ENCODE measurements around the gene MLH3. TPM values are rescaled to one million over a fixed set of nuclear protein-coding genes. Genes with fewer than 3 reads are reported as not detected.

MLH3 gene
- total RNA-seq, 8 experiments from 2014 or later = 12.2 to 37.4 (median 21.3) TPM

- no peak for ATAC-seq (replicated peaks in 6 of 8)
- H3K4me1 ChIP-seq (replicated peaks in 1 of 2) = no peaks in the 10 kb centered on the region
- WGBS, 10 experiments = 83 to 100% (median 88%) methylated on average over 1 of the region's 1 CpG; no CpG with 5 or more reads in 6 of the 10 experiments
These were observed 62.3 kb downstream of the MLH3 start for GRCh38 chr14:74988993-74989392.

GRCh38 chr14:74988131-74988530 lies 63.1 kb downstream of the MLH3 start:
- ATAC-seq (replicated peaks in 6 of 8) = peak in 1 of 8 experiments; percentile 84
- WGBS, 10 experiments = 71 to 100% (median 92%) methylated on average over 1 to 4 of the region's 4 CpGs; no CpG with 5 or more reads in 5 of the 10 experiments
- Histone ChIP-seq H3K4me1 (replicated peaks in 1 of 2) (no peaks in the 10 kb centered on the region), H3K27ac (no peak overlapping the region), H3K4me3 (no peak overlapping the region)
- in situ Hi-C loops (cut with MboI; ENCODE audit: low pct_unique_long_range_greater_than_20kb in 2 of 9, low sequenced_read_pairs in 9 of 9, unreplicated experiment in 9 of 9) = no loop called here

More at GRCh38 chr14:74988993-74989392, 62.3 kb downstream of the MLH3 start:
- in situ Hi-C loops (cut with MboI; ENCODE audit: low pct_unique_long_range_greater_than_20kb in 2 of 9, low sequenced_read_pairs in 9 of 9, unreplicated experiment in 9 of 9) = no loop called here
- no peak overlapping the region for H3K27ac ChIP-seq
- no peak overlapping the region for H3K4me3 ChIP-seq

- ATAC-seq (replicated peaks in 6 of 8) = no peak
- H3K4me1 ChIP-seq (replicated peaks in 1 of 2) = peaks cover 3 to 4% of the 10 kb centered on the region in 2 donors
- WGBS, 10 experiments = 20 to 100% (median 89%) methylated on average over 1 to 6 of the region's 6 CpGs; no CpG with 5 or more reads in 3 of the 10 experiments
- no peak overlapping the region for H3K4me3 ChIP-seq
- in situ Hi-C loops (cut with MboI; ENCODE audit: low pct_unique_long_range_greater_than_20kb in 2 of 9, low sequenced_read_pairs in 9 of 9, unreplicated experiment in 9 of 9) = no loop called here
- no peak overlapping the region for H3K27ac ChIP-seq
These were observed 65.5 kb downstream of the MLH3 start for GRCh38 chr14:74985806-74986205.

- in situ Hi-C loops (cut with MboI; ENCODE audit: low pct_unique_long_range_greater_than_20kb in 2 of 9, low sequenced_read_pairs in 9 of 9, unreplicated experiment in 9 of 9) = no loop called here
- ATAC-seq (replicated peaks in 6 of 8) = no peak
- Histone ChIP-seq H3K27ac (no peak overlapping the region), H3K4me3 (no peak overlapping the region), H3K4me1 (replicated peaks in 1 of 2) (peaks cover 12 to 13% of the 10 kb centered on the region in 2 donors)
- no CpG with 5 or more reads among the region's 10 CpGs for WGBS, 10 experiments
These were observed 66.3 kb downstream of the MLH3 start for GRCh38 chr14:74985028-74985310.

GRCh38 chr14:74984236-74985027 lies 66.8 kb downstream of the MLH3 start:
- H3K4me1 ChIP-seq (replicated peaks in 1 of 2) = peaks cover 17 to 18% of the 10 kb centered on the region in 2 donors
- no peak for ATAC-seq (replicated peaks in 6 of 8)
- no peak overlapping the region for H3K27ac ChIP-seq
- in situ Hi-C loops (cut with MboI; ENCODE audit: low pct_unique_long_range_greater_than_20kb in 2 of 9, low sequenced_read_pairs in 9 of 9, unreplicated experiment in 9 of 9) = no loop called here
- no peak overlapping the region for H3K4me3 ChIP-seq
- WGBS, 10 experiments = 23 to 70% (median 40%) methylated on average over 1 to 4 of the region's 16 CpGs; no CpG with 5 or more reads in 7 of the 10 experiments

- no peak for ATAC-seq (replicated peaks in 6 of 8)
- in situ Hi-C loops (cut with MboI; ENCODE audit: low pct_unique_long_range_greater_than_20kb in 2 of 9, low sequenced_read_pairs in 9 of 9, unreplicated experiment in 9 of 9) = no loop called here
- WGBS, 10 experiments = 82 to 100% (median 100%) methylated on average over 1 of the region's 1 CpG; no CpG with 5 or more reads in 3 of the 10 experiments
- Histone ChIP-seq H3K27ac (no peak overlapping the region), H3K4me3 (no peak overlapping the region), H3K4me1 (replicated peaks in 1 of 2) (peaks cover 23 to 29% of the 10 kb centered on the region in 2 donors)
These were observed 67.9 kb downstream of the MLH3 start for GRCh38 chr14:74983343-74983742.

GRCh38 chr14:74982661-74983060 lies 68.6 kb downstream of the MLH3 start:
- in situ Hi-C loops (cut with MboI; ENCODE audit: low pct_unique_long_range_greater_than_20kb in 2 of 9, low sequenced_read_pairs in 9 of 9, unreplicated experiment in 9 of 9) = no loop called here
- peaks cover 30 to 36% of the 10 kb centered on the region in 2 donors for H3K4me1 ChIP-seq (replicated peaks in 1 of 2)
- 63 to 100% (median 92%) methylated on average over 1 to 4 of the region's 4 CpGs; no CpG with 5 or more reads in 3 of the 10 experiments for WGBS, 10 experiments
- no peak overlapping the region for H3K27ac ChIP-seq
- ATAC-seq (replicated peaks in 6 of 8) = no peak
- no peak overlapping the region for H3K4me3 ChIP-seq

GRCh38 chr14:74981833-74982232 lies 69.4 kb downstream of the MLH3 start:
- WGBS, 10 experiments = 81 to 100% (median 91%) methylated on average over 1 to 3 of the region's 5 CpGs; no CpG with 5 or more reads in 6 of the 10 experiments
- Histone ChIP-seq H3K27ac (no peak overlapping the region), H3K4me1 (replicated peaks in 1 of 2) (peaks cover 33 to 42% of the 10 kb centered on the region in 2 donors), H3K4me3 (no peak overlapping the region)
- ATAC-seq (replicated peaks in 6 of 8) = no peak
- in situ Hi-C loops (cut with MboI; ENCODE audit: low pct_unique_long_range_greater_than_20kb in 2 of 9, low sequenced_read_pairs in 9 of 9, unreplicated experiment in 9 of 9) = no loop called here

GRCh38 chr14:74981462-74981782 lies 69.8 kb downstream of the MLH3 start:
- ATAC-seq (replicated peaks in 6 of 8) = no peak
- Histone ChIP-seq H3K4me1 (replicated peaks in 1 of 2) (peaks cover 33 to 46% of the 10 kb centered on the region in 2 donors), H3K27ac (no peak overlapping the region), H3K4me3 (no peak overlapping the region)
- WGBS, 10 experiments = 80 to 100% (median 100%) methylated on average over 1 to 4 of the region's 9 CpGs; no CpG with 5 or more reads in 4 of the 10 experiments
- in situ Hi-C loops (cut with MboI; ENCODE audit: low pct_unique_long_range_greater_than_20kb in 2 of 9, low sequenced_read_pairs in 9 of 9, unreplicated experiment in 9 of 9) = no loop called here

GRCh38 chr14:74980731-74981461 lies 70.4 kb downstream of the MLH3 start:
- H3K27ac ChIP-seq = peak overlapping the region; percentile 53 to 62
- peak in 7 of 8 experiments; percentile 9 to 92 (median 83) for ATAC-seq (replicated peaks in 6 of 8)
- in situ Hi-C loops (cut with MboI; ENCODE audit: low pct_unique_long_range_greater_than_20kb in 2 of 9, low sequenced_read_pairs in 9 of 9, unreplicated experiment in 9 of 9) = no loop called here
- 40 to 100% (median 84%) methylated on average over 1 to 6 of the region's 35 CpGs; no CpG with 5 or more reads in 7 of the 10 experiments for WGBS, 10 experiments
- no peak overlapping the region for H3K4me3 ChIP-seq
- H3K4me1 ChIP-seq (replicated peaks in 1 of 2) = peaks cover 33 to 50% of the 10 kb centered on the region in 2 donors

- Histone ChIP-seq H3K27ac (peak overlapping the region; percentile 53 to 62), H3K4me3 (no peak overlapping the region), H3K4me1 (replicated peaks in 1 of 2) (peaks cover 33 to 55% of the 10 kb centered on the region in 2 donors)
- in situ Hi-C loops (cut with MboI; ENCODE audit: low pct_unique_long_range_greater_than_20kb in 2 of 9, low sequenced_read_pairs in 9 of 9, unreplicated experiment in 9 of 9) = no loop called here
- no peak for ATAC-seq (replicated peaks in 6 of 8)
- WGBS, 10 experiments = 90 to 100% methylated on average over 2 of the region's 4 CpGs; no CpG with 5 or more reads in 8 of the 10 experiments
These were observed 70.9 kb downstream of the MLH3 start for GRCh38 chr14:74980398-74980730.

- Histone ChIP-seq H3K4me3 (no peak overlapping the region), H3K27ac (peak overlapping the region; percentile 42 to 62), H3K4me1 (replicated peaks in 1 of 2) (peaks cover 34 to 61% of the 10 kb centered on the region in 2 donors)
- 40 to 69% (median 60%) methylated on average over 1 to 3 of the region's 23 CpGs; no CpG with 5 or more reads in 7 of the 10 experiments for WGBS, 10 experiments
- in situ Hi-C loops (cut with MboI; ENCODE audit: low pct_unique_long_range_greater_than_20kb in 2 of 9, low sequenced_read_pairs in 9 of 9, unreplicated experiment in 9 of 9) = no loop called here
- ATAC-seq (replicated peaks in 6 of 8) = peak; percentile 58 to 99 (median 74)
These were observed 71.5 kb downstream of the MLH3 start for GRCh38 chr14:74979442-74980397.

Measured in motor neuron (in vitro differentiated cells).